Heart left ventricle (tissue), 13 donors: ENCODE results near the gene KMT2B.

Experiments used
- CTCF ChIP-seq, 12 donors: fragments of 200-600 bp; sonication (generic) in 4 of 12; IDR thresholded peaks; one replicate each; pipeline versions ENCODE4 v1.5.0 to v1.8.0; 2018 to 2022; ENCODE audit warnings: antibody characterized with exemption in 12 of 12, mild to moderate bottlenecking in 5 of 12
- POLR2A ChIP-seq, 2 donors: fragments of 450-650 bp; IDR thresholded peaks; one replicate each; pipeline ENCODE4 v1.6.1; 2017; ENCODE audit warnings: antibody characterized with exemption in 2 of 2, mild to moderate bottlenecking in 2 of 2, moderate library complexity in 2 of 2
- donor health status: ischemic (EF 13 %, LVEDD 7.1; RV severe dilation, severe dysfunction).
- donor health status: DM: no; HTN: yes; CAD: no.
- donor health status: DM: no; HTN: no; CAD: no.
- donor health status: ischemic (EF 25% LVEDD 6.9; RV normal size, moderate dysfunction).
- donor health status: ischemic (EF 25% LVEDD 5.7; RV mildly dilated, moderate dysfunction).
- donor health status: ischemic (EF 35%, LVEDD 5.7; RV mildly dilated, moderate dysfunction).
- donor health status: nonischemic (EF 11% LVEDD 7.7; RV severe dilation, severe dysfunction).
- donor health status: DM: yes; HTN: yes; CAD: no.
- donor health status: PGD.
- donor health status: ischemic (EF 29% LVEDD 5.4; RV normal size, mild dysfunction).
- donor health status: nonischemic (EF 23%, LVEDD 6.1; RV moderate dilation, normal function).

GRCh38 chr19:35785339-35785627, 67.5 kb downstream of the KMT2B start:
- TF ChIP-seq CTCF (IDR thresholded peaks at IDR 0.05) (no peak), POLR2A (IDR thresholded peaks at IDR 0.05) (no peak)
